IMR-90 (cell line): ENCODE data around the gene ATP10D. TPM values are rescaled to one million over a fixed set of nuclear protein-coding genes. Genes with fewer than 3 reads are reported as not detected.

Source experiments
- ATAC-seq: fragments of 200-7000 bp; cut with Tn5 transposase; 2 replicates; pipeline ENCODE4 v1.9.1; 2020; ENCODE audit warnings: low read depth, mild to moderate bottlenecking, moderate library complexity
- BruUV-seq: library from RNA; stranded (reverse); fragments of 400-500 nt; replicated peaks from 2 replicates; lab custom pipeline; 2021; lab: Mats Ljungman, UMichigan
- CTCF ChIA-PET: fragments of 300-600 bp; formaldehyde crosslinking; extraction: SDS; loops from one replicate; lab custom pipeline; 2021; ENCODE audit warnings: antibody characterized with exemption; lab: Yijun Ruan, JAX
- POLR2A ChIA-PET: fragments of 300-600 bp; sonication (Branson Sonifier 250); formaldehyde crosslinking; loops from one replicate; lab custom pipeline; 2022; ENCODE audit warnings: antibody characterized with exemption; ENCODE audit not compliant: unreplicated experiment; lab: Charles Lee
- DNase-seq: peaks from one replicate; pipeline ENCODE4 v3.0.0; 2013
- H2AFZ ChIP-seq: replicated peaks from 2 replicates; pipeline ENCODE3; 2013; ENCODE audit warnings: low read length, mild to moderate bottlenecking; ENCODE audit not compliant: poor library complexity
- H2AK5ac ChIP-seq: 2 replicates; pipeline ENCODE4 v1.6.1; 2013; ENCODE audit warnings: low read depth, low read length, inconsistent platforms
- H2AK9ac ChIP-seq: replicated peaks from 2 replicates; pipeline ENCODE3; 2013; ENCODE audit warnings: mild to moderate bottlenecking, low read depth, low read length, moderate library complexity; ENCODE audit not compliant: poor library complexity
- H2BK120ac ChIP-seq: 2 replicates; pipeline ENCODE4 v1.6.1; 2013; ENCODE audit warnings: low read depth, low read length, inconsistent platforms
- H2BK15ac ChIP-seq: 3 replicates; pipeline ENCODE4 v1.6.1; 2013; ENCODE audit warnings: low read depth, low read length, inconsistent platforms
- H2BK20ac ChIP-seq: 2 replicates; pipeline ENCODE4 v1.6.1; 2013; ENCODE audit warnings: low read depth, mild to moderate bottlenecking, inconsistent platforms, low read length, moderate library complexity
- H2BK5ac ChIP-seq: 2 replicates; pipeline ENCODE4 v1.6.1; 2013; ENCODE audit warnings: mild to moderate bottlenecking, low read depth, low read length, inconsistent platforms; ENCODE audit not compliant: poor library complexity, severe bottlenecking
- H3K14ac ChIP-seq: replicated peaks from 2 replicates; pipeline ENCODE4 v1.6.1; 2013; ENCODE audit warnings: low read depth, low read length, inconsistent platforms
- H3K18ac ChIP-seq: 2 replicates; pipeline ENCODE4 v1.6.1; 2013; ENCODE audit warnings: low read depth, low read length, control low read depth
- H3K23ac ChIP-seq: 2 replicates; pipeline ENCODE4 v1.6.1; 2013; ENCODE audit warnings: low read depth, low read length, inconsistent platforms
- H3K27ac ChIP-seq: 2 replicates; pipeline ENCODE4 v1.5.1; 2013; ENCODE audit warnings: mild to moderate bottlenecking, control low read depth, low read length; ENCODE audit not compliant: insufficient read depth
- H3K27me3 ChIP-seq: 2 replicates; pipeline ENCODE4 v1.6.1; 2013; ENCODE audit warnings: low read length; ENCODE audit not compliant: control insufficient read depth, insufficient read depth
- H3K36me3 ChIP-seq: 2 replicates; pipeline ENCODE4 v1.6.1; 2013; ENCODE audit warnings: low read length, mixed read lengths; ENCODE audit not compliant: control insufficient read depth, insufficient read depth
- H3K4ac ChIP-seq: 2 replicates; pipeline ENCODE4 v1.6.1; 2013; ENCODE audit warnings: low read depth, low read length, inconsistent platforms
- H3K4me1 ChIP-seq: 2 replicates; pipeline ENCODE4 v1.6.1; 2013; ENCODE audit warnings: low read length, mixed read lengths; ENCODE audit not compliant: control insufficient read depth, insufficient read depth
- H3K4me2 ChIP-seq: 2 replicates; pipeline ENCODE4 v1.6.1; 2013; ENCODE audit warnings: low read depth, mild to moderate bottlenecking, control low read depth, low read length, moderate library complexity
- H3K4me3 ChIP-seq: 2 replicates; pipeline ENCODE4 v1.5.1; 2013; ENCODE audit warnings: low read depth, mild to moderate bottlenecking, control low read depth, low read length, moderate library complexity; ENCODE audit not compliant: insufficient read depth
- H3K56ac ChIP-seq: 2 replicates; pipeline ENCODE4 v1.6.1; 2013; ENCODE audit warnings: low read length, inconsistent platforms; ENCODE audit not compliant: insufficient read depth; ENCODE audit errors: extremely low read depth
- H3K79me1 ChIP-seq, 2 experiments: 2 replicates each; pipeline ENCODE4 v1.6.1; 2013; ENCODE audit warnings: low read length in 2 of 2, inconsistent platforms in 1 of 2, low read depth in 1 of 2
- H3K9ac ChIP-seq: 2 replicates; pipeline ENCODE4 v1.6.1; 2013; ENCODE audit warnings: low read depth, low read length, control low read depth
- H3K9me1 ChIP-seq: 2 replicates; pipeline ENCODE4 v1.6.1; 2013; ENCODE audit warnings: low read length, inconsistent platforms; ENCODE audit not compliant: insufficient read depth
- H3K9me3 ChIP-seq: 2 replicates; pipeline ENCODE4 v1.6.1; 2013; ENCODE audit warnings: low read length; ENCODE audit not compliant: control insufficient read depth, insufficient read depth
- H4K20me1 ChIP-seq: 2 replicates; pipeline ENCODE4 v1.6.1; 2013; ENCODE audit warnings: low read length, inconsistent platforms; ENCODE audit not compliant: insufficient read depth
- H4K5ac ChIP-seq: 2 replicates; pipeline ENCODE4 v1.6.1; 2013; ENCODE audit warnings: mild to moderate bottlenecking, low read depth, low read length, control low read depth
- H4K8ac ChIP-seq, 2 experiments: 2 replicates each; pipeline ENCODE4 v1.6.1; 2013; ENCODE audit warnings: low read depth in 2 of 2, low read length in 2 of 2, control low read depth in 1 of 2, inconsistent platforms in 1 of 2
- H4K91ac ChIP-seq: 2 replicates; pipeline ENCODE4 v1.6.1; 2013; ENCODE audit warnings: low read depth, low read length, inconsistent platforms; ENCODE audit not compliant: insufficient read depth
- BHLHE40 ChIP-seq: fragments of 150-350 bp; IDR thresholded peaks from 2 replicates; pipeline ENCODE4 v1.6.1; 2016; ENCODE audit warnings: mild to moderate bottlenecking, low read depth, low read length
- CEBPB ChIP-seq: IDR thresholded peaks from 2 replicates; pipeline ENCODE4 v1.6.1; 2012; ENCODE audit warnings: low read depth, low read length, improper control_type of control experiment
- CHD1 ChIP-seq: IDR thresholded peaks from 2 replicates; pipeline ENCODE4 v1.6.1; 2012; ENCODE audit warnings: low read depth, low read length, improper control_type of control experiment
- CTCF ChIP-seq: conservative IDR thresholded peaks from 2 replicates; pipeline ENCODE4 v1.5.1; 2012; ENCODE audit warnings: mild to moderate bottlenecking, low read depth, low read length, improper control_type of control experiment
- ELK1 ChIP-seq: fragments of 150-350 bp; IDR thresholded peaks from 2 replicates; pipeline ENCODE4 v1.6.1; 2016; ENCODE audit warnings: low read depth, mild to moderate bottlenecking, low read length, moderate library complexity, borderline replicate concordance
- FOS ChIP-seq: fragments of 150-350 bp; IDR thresholded peaks from 2 replicates; pipeline ENCODE4 v1.6.1; 2016; ENCODE audit warnings: low read depth, low read length
- MAFK ChIP-seq: IDR thresholded peaks from 2 replicates; pipeline ENCODE4 v1.6.1; 2012; ENCODE audit warnings: low read depth, low read length, improper control_type of control experiment
- MAZ ChIP-seq: IDR thresholded peaks from 2 replicates; pipeline ENCODE4 v1.6.1; 2012; ENCODE audit warnings: low read depth, mild to moderate bottlenecking, low read length, improper control_type of control experiment, moderate library complexity, borderline replicate concordance
- MXI1 ChIP-seq: IDR thresholded peaks from 2 replicates; pipeline ENCODE4 v1.6.1; 2012; ENCODE audit warnings: low read depth, mild to moderate bottlenecking, low read length, moderate library complexity, borderline replicate concordance
- POLR2A ChIP-seq: IDR thresholded peaks from 2 replicates; pipeline ENCODE4 v1.6.1; 2012; ENCODE audit warnings: mild to moderate bottlenecking, low read depth, low read length
- RFX5 ChIP-seq: IDR thresholded peaks from 2 replicates; pipeline ENCODE4 v1.8.0; 2012; ENCODE audit warnings: low read depth, mild to moderate bottlenecking, low read length, moderate library complexity
- SMC3 ChIP-seq: fragments of 150-350 bp; IDR thresholded peaks from 2 replicates; pipeline ENCODE4 v1.6.1; 2016; ENCODE audit warnings: low read depth, mild to moderate bottlenecking, antibody characterized with exemption, low read length, moderate library complexity
- USF2 ChIP-seq: fragments of 150-350 bp; IDR thresholded peaks from 2 replicates; pipeline ENCODE4 v1.6.1; 2017; ENCODE audit warnings: mild to moderate bottlenecking, antibody characterized with exemption, low read length, low read depth
- WGBS, 2 experiments: methylation state at CpG; one replicate each; pipeline versions ENCODE4 v1.1.5 to v1.1.7; 2013; ENCODE audit warnings: missing lambda C conversion rate in 2 of 2; ENCODE audit not compliant: insufficient read length in 1 of 2; ENCODE audit errors: extremely low coverage in 2 of 2; 5-methylcytosine and 5-hydroxymethylcytosine counted together
- dilution Hi-C: fragments of 300-500 bp; cut with HindIII; formaldehyde crosslinking; loops from one replicate; pipeline ENCODE4 v1.14.3; 2018; ENCODE audit warnings: low sequenced_read_pairs; ENCODE audit not compliant: unreplicated experiment
- in situ Hi-C: fragments of 300-500 bp; cut with MboI; formaldehyde crosslinking; loops from 3 replicates; pipeline ENCODE4 v1.14.3; 2019; ENCODE audit warnings: low sequenced_read_pairs, inconsistent platforms, mixed read lengths
- intact Hi-C: fragments of 100-400 bp; cut with micrococcal nuclease; formaldehyde crosslinking; loops from 2 replicates; pipeline ENCODE4 v1.10.0; 2022
- polyA plus RNA-seq, 3 experiments: library from polyadenylated mRNA; depleted of rRNA; stranded (reverse); fragments of >200 nt; gene quantifications; 2 replicates each; pipeline ENCODE4 v1.2.3, GENCODE V29; 2012; ENCODE audit warnings: low replicate concordance in 1 of 3
- total RNA-seq: library from RNA; depleted of rRNA; stranded (reverse); fragments of >200 nt; gene quantifications from 2 replicates; pipeline ENCODE4 v1.2.3, GENCODE V29; 2012

ATP10D gene
- total and polyA plus RNA-seq, 2 of the 4 experiments (the other 2 are of a cell fraction) = 28.9 to 135 TPM

- H2BK20ac ChIP-seq = no peak overlapping the region
- WGBS, 2 experiments = 71% methylated on average over 1 of the region's 1 CpG; no CpG with 5 or more reads in 1 of the 2 experiments
- H3K4me3 ChIP-seq = no peak overlapping the region
- no peak overlapping the region for H3K14ac ChIP-seq
- H2BK5ac ChIP-seq = no peak overlapping the region
- H3K4me1 ChIP-seq = peaks cover 10% of the 10 kb centered on the region; the same call in 1 of the 2 replicates
- CTCF ChIA-PET = no interaction called here
- no peak for DNase-seq
- peaks cover 18 to 42% of the 10 kb centered on the region in 2 experiments for H3K79me1 ChIP-seq
- no peak overlapping the region for H3K18ac ChIP-seq
- dilution Hi-C loops = no loop called here
- no peak overlapping the region for H3K9ac ChIP-seq
- no peak overlapping the region for H2AK9ac ChIP-seq
- H2BK120ac ChIP-seq = no peak overlapping the region
- no peak overlapping the region for H2AK5ac ChIP-seq
- H4K20me1 ChIP-seq = no peaks in the 10 kb centered on the region
- intact Hi-C loops = loop anchor here (10.0 kb wide), 1 partner anchor 51 kb away; no protein-coding TSS in a partner anchor
- no peak overlapping the region for H2AFZ ChIP-seq
- no peak overlapping the region for H2BK15ac ChIP-seq
- in situ Hi-C loops = no loop called here
- BruUV-seq = no TSS peak
- no peak overlapping the region for H4K5ac ChIP-seq
- H3K27ac ChIP-seq = no peak overlapping the region
- no peak for ATAC-seq
- H3K4me2 ChIP-seq = no peak overlapping the region
- H3K56ac ChIP-seq = no peak overlapping the region
- no peak overlapping the region for H4K8ac ChIP-seq
- no peaks in the 10 kb centered on the region for H3K9me3 ChIP-seq
- H3K27me3 ChIP-seq = no peaks in the 10 kb centered on the region
- H3K9me1 ChIP-seq = peaks cover 3% of the 10 kb centered on the region; the same call in 1 of the 2 replicates
- peaks cover 17% of the 10 kb centered on the region for H3K36me3 ChIP-seq
- H4K91ac ChIP-seq = no peak overlapping the region
- H3K23ac ChIP-seq = no peak overlapping the region
- no peak overlapping the region for H3K4ac ChIP-seq
- POLR2A ChIA-PET = no interaction called here
- TF ChIP-seq CEBPB = no peak
- TF ChIP-seq POLR2A = no peak
- no peak for TF ChIP-seq CTCF
- TF ChIP-seq RFX5 = no peak
- no peak for TF ChIP-seq BHLHE40
- TF ChIP-seq USF2 = no peak
- TF ChIP-seq MAZ = no peak
- no peak for TF ChIP-seq MXI1
- TF ChIP-seq MAFK = no peak
- no peak for TF ChIP-seq ELK1
- no peak for TF ChIP-seq FOS
- TF ChIP-seq CHD1 = no peak
- no peak for TF ChIP-seq SMC3
Observed at GRCh38 chr4:47513461-47513860, 28.4 kb downstream of the ATP10D start.
